Mesendoderm (in vitro differentiated cells): ENCODE results near the gene DUOX1.

Source experiments
- DNase-seq: peaks from one replicate; pipeline ENCODE4 v3.0.0; 2013
- H2AK5ac ChIP-seq: 2 replicates; pipeline ENCODE4 v1.6.1; 2013; ENCODE audit warnings: low read length, inconsistent platforms
- H2BK120ac ChIP-seq: 2 replicates; pipeline ENCODE4 v1.6.1; 2013; ENCODE audit warnings: low read depth, mild to moderate bottlenecking, low read length, moderate library complexity, mixed read lengths
- H2BK15ac ChIP-seq: replicated peaks from 2 replicates; pipeline ENCODE4 v1.6.1; 2013; ENCODE audit warnings: low read depth, mild to moderate bottlenecking, moderate library complexity
- H2BK5ac ChIP-seq: 2 replicates; pipeline ENCODE4 v1.6.1; 2013; ENCODE audit warnings: low read length, inconsistent platforms
- H3K18ac ChIP-seq: 2 replicates; pipeline ENCODE4 v1.6.1; 2013; ENCODE audit warnings: mild to moderate bottlenecking, low read length, mixed read lengths
- H3K23ac ChIP-seq: one replicate; pipeline ENCODE4 v1.6.1; 2013; ENCODE audit warnings: low read length
- H3K27ac ChIP-seq: 2 replicates; pipeline ENCODE4 v1.5.1; 2013; ENCODE audit warnings: low read depth, mild to moderate bottlenecking, inconsistent platforms, low read length, moderate library complexity
- H3K27me3 ChIP-seq: 2 replicates; pipeline ENCODE4 v1.6.1; 2013; ENCODE audit warnings: low read length, control low read depth, mild to moderate bottlenecking, inconsistent platforms; ENCODE audit not compliant: insufficient read depth, poor library complexity
- H3K36me3 ChIP-seq: 2 replicates; pipeline ENCODE4 v1.6.1; 2013; ENCODE audit warnings: low read length, inconsistent platforms; ENCODE audit not compliant: control insufficient read depth, insufficient read depth
- H3K4ac ChIP-seq: one replicate; pipeline ENCODE4 v1.6.1; 2013; ENCODE audit warnings: low read depth, mild to moderate bottlenecking, low read length, moderate library complexity
- H3K4me1 ChIP-seq: 2 replicates; pipeline ENCODE4 v1.6.1; 2013; ENCODE audit warnings: low read depth, low read length, inconsistent platforms; ENCODE audit not compliant: control insufficient read depth
- H3K4me2 ChIP-seq: 2 replicates; pipeline ENCODE4 v1.6.1; 2013; ENCODE audit warnings: low read length
- H3K4me3 ChIP-seq: 2 replicates; pipeline ENCODE4 v1.5.1; 2013; ENCODE audit warnings: mild to moderate bottlenecking, low read length
- H3K56ac ChIP-seq: one replicate; pipeline ENCODE4 v1.6.1; 2013; ENCODE audit warnings: low read length
- H3K79me1 ChIP-seq: 2 replicates; pipeline ENCODE4 v1.6.1; 2013; ENCODE audit warnings: low read length, inconsistent platforms
- H3K79me2 ChIP-seq: 2 replicates; pipeline ENCODE4 v1.6.1; 2013; ENCODE audit warnings: mild to moderate bottlenecking, low read length; ENCODE audit not compliant: control insufficient read depth, insufficient read depth
- H3K9ac ChIP-seq: 2 replicates; pipeline ENCODE4 v1.6.1; 2013; ENCODE audit warnings: low read length, inconsistent platforms
- H4K5ac ChIP-seq: one replicate; pipeline ENCODE4 v1.6.1; 2013; ENCODE audit warnings: low read length
- H4K8ac ChIP-seq: one replicate; pipeline ENCODE4 v1.6.1; 2013; ENCODE audit warnings: low read depth, mild to moderate bottlenecking, control low read depth, low read length, moderate library complexity
- WGBS: extraction: QIAGEN DNeasy Blood & Tissue Kit; methylation state at CpG from one replicate; pipeline ENCODE4 v1.1.7; 2013; ENCODE audit warnings: low lambda C conversion rate, missing lambda C conversion rate; ENCODE audit not compliant: insufficient coverage; ENCODE audit errors: extremely low coverage; 5-methylcytosine and 5-hydroxymethylcytosine counted together

The DUOX1 gene

DNA sequence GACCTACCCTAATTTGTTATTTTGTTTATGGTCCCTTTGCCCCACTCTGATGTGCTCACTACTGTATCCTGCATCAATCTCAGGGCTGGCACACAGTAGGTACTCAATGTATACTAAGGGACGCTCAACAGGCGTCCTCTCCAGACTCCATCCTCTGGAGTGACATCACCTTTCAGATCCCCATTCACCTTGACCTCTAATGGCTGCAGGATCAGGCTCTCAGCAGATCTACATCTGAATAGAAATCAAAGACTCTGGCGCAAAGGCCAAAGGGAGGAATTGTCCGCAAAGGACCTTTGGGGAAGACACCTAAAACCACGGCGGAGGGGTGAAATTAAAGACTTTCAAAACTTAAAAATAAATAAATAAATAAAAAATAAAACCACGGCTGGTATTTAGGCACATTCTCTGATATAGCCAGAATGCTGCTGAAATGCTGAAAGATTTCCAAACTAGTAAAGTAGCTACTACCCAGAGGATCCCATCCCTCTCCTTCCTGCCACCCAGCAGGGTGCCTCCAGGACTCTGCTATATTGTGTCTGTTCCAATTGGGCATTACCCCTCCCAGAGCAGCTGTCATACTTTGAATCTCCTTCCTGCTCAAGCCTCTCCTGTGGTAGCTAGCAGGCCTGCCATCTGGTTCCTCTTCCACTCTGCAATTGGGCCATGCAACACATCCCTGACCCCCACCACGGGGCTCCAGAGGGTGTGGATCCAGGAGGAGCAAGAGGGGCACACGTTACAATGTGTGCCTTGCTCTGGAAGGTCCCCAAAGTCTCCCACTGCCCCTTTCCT, 51.9 kb downstream of the DUOX1 start:
- Histone ChIP-seq H3K23ac (no peak overlapping the region), H3K27me3 (no peaks in the 10 kb centered on the region), H3K4me2 (no peak overlapping the region), H3K18ac (no peak overlapping the region), H3K4me1 (peaks cover 10% of the 10 kb centered on the region), H3K4ac (no peak overlapping the region), H3K79me2 (peaks cover 13% of the 10 kb centered on the region), H3K36me3 (no peaks in the 10 kb centered on the region), H4K5ac (no peak overlapping the region), H4K8ac (no peak overlapping the region), H2BK15ac (no peak overlapping the region), H2AK5ac (no peak overlapping the region), H2BK120ac (no peak overlapping the region), H3K79me1 (peaks cover 34% of the 10 kb centered on the region), H3K4me3 (no peak overlapping the region), H2BK5ac (no peak overlapping the region), H3K27ac (no peak overlapping the region), H3K9ac (no peak overlapping the region), H3K56ac (no peak overlapping the region)
- no peak for DNase-seq
- WGBS, result no CpG with 5 or more reads among the region's 9 CpGs

- Histone ChIP-seq H3K79me2 (peaks cover 13% of the 10 kb centered on the region), H3K4me2 (no peak overlapping the region), H3K4me3 (no peak overlapping the region), H3K4ac (no peak overlapping the region), H3K23ac (no peak overlapping the region), H3K56ac (no peak overlapping the region), H4K8ac (no peak overlapping the region), H3K79me1 (peaks cover 34% of the 10 kb centered on the region), H2BK15ac (no peak overlapping the region), H3K27me3 (no peaks in the 10 kb centered on the region), H2AK5ac (no peak overlapping the region), H2BK120ac (no peak overlapping the region), H2BK5ac (no peak overlapping the region), H3K9ac (no peak overlapping the region), H3K27ac (no peak overlapping the region), H3K18ac (no peak overlapping the region), H3K36me3 (no peaks in the 10 kb centered on the region), H3K4me1 (peaks cover 12% of the 10 kb centered on the region), H4K5ac (no peak overlapping the region)
- DNase-seq, result peak; percentile 45
- WGBS, result no CpG with 5 or more reads among the region's 1 CpG
Measured at GRCh38 chr15:45182996-45183395, 53.2 kb downstream of the DUOX1 start.

- no peak overlapping the region for H2BK120ac ChIP-seq
- H2BK5ac ChIP-seq, result no peak overlapping the region
- peaks cover 13% of the 10 kb centered on the region for H3K79me2 ChIP-seq
- H3K4me3 ChIP-seq, result no peak overlapping the region
- no peak overlapping the region for H3K56ac ChIP-seq
- no peak overlapping the region for H3K23ac ChIP-seq
- no peak overlapping the region for H4K8ac ChIP-seq
- no peaks in the 10 kb centered on the region for H3K36me3 ChIP-seq
- no peak overlapping the region for H4K5ac ChIP-seq
- H2AK5ac ChIP-seq, result no peak overlapping the region
- H2BK15ac ChIP-seq, result no peak overlapping the region
- peaks cover 4% of the 10 kb centered on the region for H3K27me3 ChIP-seq
- peak overlapping the region; percentile 2 for H3K18ac ChIP-seq
- DNase-seq, result no peak
- peaks cover 14% of the 10 kb centered on the region for H3K4me1 ChIP-seq
- no peak overlapping the region for H3K4me2 ChIP-seq
- no peak overlapping the region for H3K9ac ChIP-seq
- no CpG with 5 or more reads among the region's 2 CpGs for WGBS
- H3K4ac ChIP-seq, result no peak overlapping the region
- H3K27ac ChIP-seq, result peak overlapping the region; percentile 28
- peaks cover 34% of the 10 kb centered on the region for H3K79me1 ChIP-seq
Measured at GRCh38 chr15:45183511-45183910, 53.7 kb downstream of the DUOX1 start.

GRCh38 chr15:45184562-45185041, 54.8 kb downstream of the DUOX1 start:
- H3K79me2 ChIP-seq, result peaks cover 13% of the 10 kb centered on the region
- H4K8ac ChIP-seq, result no peak overlapping the region
- no peak overlapping the region for H3K9ac ChIP-seq
- peaks cover 33% of the 10 kb centered on the region for H3K79me1 ChIP-seq
- no peak overlapping the region for H3K4ac ChIP-seq
- H3K23ac ChIP-seq, result no peak overlapping the region
- no peak overlapping the region for H3K4me2 ChIP-seq
- DNase-seq, result no peak
- peaks cover 14% of the 10 kb centered on the region for H3K4me1 ChIP-seq
- H3K4me3 ChIP-seq, result no peak overlapping the region
- no peaks in the 10 kb centered on the region for H3K36me3 ChIP-seq
- no peak overlapping the region for H2BK120ac ChIP-seq
- no peak overlapping the region for H3K27ac ChIP-seq
- no CpG with 5 or more reads among the region's 9 CpGs for WGBS
- H2BK5ac ChIP-seq, result no peak overlapping the region
- H3K27me3 ChIP-seq, result peaks cover 5% of the 10 kb centered on the region
- H2AK5ac ChIP-seq, result no peak overlapping the region
- H2BK15ac ChIP-seq, result no peak overlapping the region
- no peak overlapping the region for H3K56ac ChIP-seq
- H4K5ac ChIP-seq, result no peak overlapping the region
- H3K18ac ChIP-seq, result no peak overlapping the region

DNA sequence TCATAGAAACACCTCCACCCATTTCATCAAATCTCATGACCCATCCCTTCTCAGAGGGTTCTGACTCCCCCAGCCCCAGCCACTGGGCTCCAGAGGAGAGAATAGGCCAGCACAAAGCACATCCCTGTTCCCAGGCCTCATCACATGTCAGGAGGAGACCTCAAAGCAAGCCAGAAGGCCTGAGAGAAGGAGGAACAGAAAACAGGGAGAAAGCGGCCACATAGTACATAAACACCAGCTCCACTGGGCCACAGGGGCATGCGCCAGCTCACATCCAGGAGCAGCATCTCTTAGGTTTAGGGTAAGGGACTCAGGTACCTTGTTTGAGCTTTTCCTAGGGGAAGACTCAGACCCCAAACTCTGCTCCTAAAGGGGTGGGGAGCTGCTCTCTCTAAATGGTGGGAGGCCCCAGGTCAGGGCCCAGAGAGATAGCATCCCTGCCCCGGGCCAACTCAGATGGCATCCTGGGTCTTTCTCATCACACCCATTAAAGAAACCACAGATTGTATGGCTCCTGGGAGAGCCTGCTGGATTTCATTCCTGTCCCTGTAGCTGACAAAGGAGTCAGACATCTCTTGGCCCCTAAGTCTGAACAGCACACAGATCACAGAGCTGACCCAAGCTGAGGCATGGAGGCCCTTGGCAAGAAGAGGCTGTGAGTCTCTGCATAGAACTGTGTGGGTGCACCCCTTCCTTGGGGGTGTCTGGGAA, 55.4 kb downstream of the DUOX1 start:
- Histone ChIP-seq H2BK5ac (no peak overlapping the region), H3K4me2 (no peak overlapping the region), H2AK5ac (no peak overlapping the region), H3K18ac (no peak overlapping the region), H3K56ac (no peak overlapping the region), H3K23ac (no peak overlapping the region), H4K8ac (no peak overlapping the region), H3K79me1 (peaks cover 31% of the 10 kb centered on the region), H3K79me2 (peaks cover 13% of the 10 kb centered on the region), H2BK15ac (no peak overlapping the region), H3K9ac (no peak overlapping the region), H3K27me3 (peaks cover 5% of the 10 kb centered on the region), H3K4ac (no peak overlapping the region), H3K4me3 (no peak overlapping the region), H2BK120ac (no peak overlapping the region), H4K5ac (no peak overlapping the region), H3K4me1 (peaks cover 14% of the 10 kb centered on the region), H3K27ac (no peak overlapping the region), H3K36me3 (no peaks in the 10 kb centered on the region)
- no CpG with 5 or more reads among the region's 3 CpGs for WGBS
- DNase-seq, result no peak
